GM21367 (cell line): ENCODE results near the gene NPFF.

Experiments used
- ATAC-seq: cut with Tn5 transposase; IDR thresholded peaks from one replicate; pipeline ENCODE4 v1.9.1; 2021; ENCODE audit not compliant: unreplicated experiment

The NPFF gene

GRCh38 chr12:53479331-53479730 is 28.0 kb downstream of the NPFF start:
- no peak for ATAC-seq

DNA sequence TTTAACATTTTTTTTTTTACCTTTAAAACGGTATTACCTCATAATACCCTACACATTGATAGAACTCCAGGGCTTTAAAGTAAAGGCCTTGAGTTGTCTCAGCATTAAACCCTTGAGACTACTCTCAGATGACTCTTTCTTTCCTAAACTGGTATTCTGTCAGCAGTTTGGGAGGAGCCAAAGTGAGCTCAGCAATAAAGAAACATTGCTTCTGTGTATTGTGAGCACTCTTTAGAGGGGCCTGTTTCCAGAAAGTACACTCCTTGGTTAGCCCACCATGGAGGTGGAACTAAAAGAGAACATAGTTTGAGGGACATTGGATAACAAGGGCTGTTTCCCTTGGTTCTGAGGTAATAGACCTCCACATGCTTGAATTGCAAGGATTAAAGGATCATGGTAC is 28.4 kb downstream of the NPFF start:
- ATAC-seq = no peak

DNA sequence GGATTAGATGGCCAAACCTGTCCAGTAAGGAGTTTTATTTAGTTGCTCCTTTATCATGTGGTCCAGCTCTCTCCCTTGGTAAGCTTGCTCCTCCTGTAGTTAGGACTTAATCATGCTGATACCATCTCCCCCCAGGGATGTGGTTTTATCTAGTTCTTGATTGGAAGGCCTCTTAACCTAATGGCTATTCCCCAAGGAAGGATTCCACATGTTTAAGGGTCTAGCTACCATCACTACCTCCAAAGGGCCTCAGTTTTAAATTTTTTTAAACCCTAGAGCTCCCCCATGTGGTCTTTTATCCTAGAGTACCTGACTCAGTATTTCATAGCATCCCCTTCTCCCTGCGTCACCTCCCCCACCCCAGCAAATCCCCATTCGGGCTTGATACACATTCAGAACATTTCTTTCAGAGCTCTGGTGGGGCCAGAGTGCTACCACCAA is 30.5 kb downstream of the NPFF start:
- no peak for ATAC-seq

DNA sequence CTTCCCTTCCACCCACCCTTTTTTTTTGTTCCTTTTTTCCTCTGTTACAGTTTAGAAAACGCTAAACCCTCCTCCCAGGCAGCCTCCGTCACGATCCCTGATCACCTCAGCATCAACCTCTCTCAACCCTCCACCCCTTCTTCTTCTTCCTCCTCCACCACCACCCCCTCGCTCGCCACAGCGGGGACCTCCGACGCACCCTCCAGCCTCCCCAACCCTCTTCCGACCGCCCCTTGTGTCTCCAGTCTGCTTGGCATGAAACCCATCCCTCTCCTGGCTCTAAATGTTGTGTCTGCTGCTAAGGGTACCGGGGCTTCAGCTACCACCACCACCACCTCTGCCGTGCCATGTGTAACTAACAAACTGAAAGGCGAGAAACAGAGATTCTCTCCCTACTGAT is 32.5 kb downstream of the NPFF start:
- ATAC-seq = no peak

DNA sequence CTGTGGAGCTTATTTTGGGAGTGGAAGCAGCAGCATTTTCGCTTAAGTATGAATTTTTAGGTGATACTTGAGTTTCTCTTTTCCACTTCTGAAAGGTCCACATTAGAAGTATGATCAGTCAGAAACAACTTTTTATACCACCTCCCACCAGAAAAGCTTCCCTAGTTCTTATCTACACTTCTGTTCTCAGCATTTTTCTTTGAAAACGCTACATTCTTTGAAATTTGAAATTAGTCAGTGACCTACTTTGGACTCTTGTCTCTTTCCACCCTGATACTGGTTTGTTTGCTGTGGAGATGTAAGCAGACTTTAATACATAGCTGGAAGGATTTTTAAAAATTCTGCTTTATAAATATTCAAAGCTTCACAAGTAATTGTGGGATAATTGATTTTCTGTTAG is 33.2 kb downstream of the NPFF start:
- ATAC-seq = no peak

- ATAC-seq = no peak
These were observed 35.2 kb downstream of the NPFF start for GRCh38 chr12:53472056-53472582.

DNA sequence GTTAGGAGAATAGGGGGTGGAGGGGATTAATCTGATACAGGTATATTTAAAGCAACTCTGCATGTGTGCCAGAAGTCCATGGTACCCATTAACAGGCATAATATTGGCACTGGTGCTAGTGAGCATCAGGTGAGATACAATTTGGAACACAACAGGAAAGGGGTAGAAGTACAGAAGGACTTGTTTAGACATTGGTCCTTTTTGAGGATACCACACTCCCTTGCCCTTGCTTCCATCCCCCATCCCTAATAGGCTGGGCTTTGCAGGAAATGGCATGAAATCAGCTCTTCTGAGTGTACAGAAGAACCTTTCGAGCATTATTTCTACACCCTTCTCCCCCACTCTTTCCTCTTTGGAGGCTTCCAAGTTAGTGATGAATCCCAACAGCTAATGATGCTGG is 39.0 kb downstream of the NPFF start:
- no peak for ATAC-seq

DNA sequence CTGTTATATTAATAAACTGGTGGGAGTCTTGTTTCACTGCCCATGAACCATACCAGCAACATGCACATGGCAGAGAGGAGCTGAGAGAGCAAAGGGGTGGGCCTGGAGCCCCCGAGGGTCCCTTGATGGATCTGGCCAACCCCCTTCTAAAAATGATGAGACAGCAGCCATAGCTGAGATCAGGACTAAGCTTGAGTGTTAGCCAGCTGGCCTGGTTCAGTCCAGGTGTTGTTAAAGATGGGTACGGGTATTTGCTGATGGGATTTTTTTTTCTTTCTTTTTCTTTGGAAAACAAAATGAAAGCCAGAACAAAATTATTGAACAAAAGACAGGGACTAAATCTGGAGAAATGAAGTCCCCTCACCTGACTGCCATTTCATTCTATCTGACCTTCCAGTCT is 39.4 kb downstream of the NPFF start:
- ATAC-seq = no peak

DNA sequence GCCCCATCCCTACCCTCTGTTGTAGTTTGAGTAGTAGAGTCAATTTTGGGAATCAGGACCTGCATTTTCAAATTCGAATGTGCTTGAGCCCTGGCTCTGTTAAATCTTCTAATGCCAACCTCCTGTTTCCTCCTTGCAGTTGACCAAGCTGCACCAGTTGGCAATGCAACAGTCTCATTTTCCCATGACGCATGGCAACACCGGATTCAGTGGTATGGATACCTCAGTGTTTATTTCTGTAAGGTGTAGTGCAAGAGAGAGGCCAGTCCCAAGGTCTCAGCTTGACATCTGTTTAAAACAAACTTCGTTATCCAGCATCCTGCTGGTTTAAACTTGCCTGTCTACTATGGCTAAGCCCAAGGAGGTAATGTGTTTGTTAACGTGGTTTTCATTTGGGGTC is 40.2 kb downstream of the NPFF start:
- ATAC-seq = no peak

DNA sequence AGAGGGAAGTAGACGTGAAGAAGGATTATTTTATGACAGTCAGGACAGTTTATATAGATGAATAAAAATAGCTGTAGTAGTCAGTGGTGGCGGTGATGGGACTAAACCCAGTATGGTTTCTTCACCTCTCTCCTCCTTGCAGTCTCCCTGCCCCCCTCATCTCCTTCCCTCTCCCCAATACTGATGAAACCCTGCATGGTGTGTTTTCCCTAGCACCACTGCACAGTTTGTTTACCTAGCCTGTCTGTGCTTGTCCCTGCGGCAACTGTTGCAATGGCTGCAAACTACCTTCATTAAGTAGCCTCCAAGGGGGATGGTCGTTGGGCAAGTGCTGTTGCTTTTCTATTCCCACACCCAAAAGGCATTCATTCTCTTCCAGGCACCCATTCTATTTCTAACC is 40.6 kb downstream of the NPFF start:
- no peak for ATAC-seq

GRCh38 chr12:53465679-53466078 is 41.6 kb downstream of the NPFF start:
- no peak for ATAC-seq

DNA sequence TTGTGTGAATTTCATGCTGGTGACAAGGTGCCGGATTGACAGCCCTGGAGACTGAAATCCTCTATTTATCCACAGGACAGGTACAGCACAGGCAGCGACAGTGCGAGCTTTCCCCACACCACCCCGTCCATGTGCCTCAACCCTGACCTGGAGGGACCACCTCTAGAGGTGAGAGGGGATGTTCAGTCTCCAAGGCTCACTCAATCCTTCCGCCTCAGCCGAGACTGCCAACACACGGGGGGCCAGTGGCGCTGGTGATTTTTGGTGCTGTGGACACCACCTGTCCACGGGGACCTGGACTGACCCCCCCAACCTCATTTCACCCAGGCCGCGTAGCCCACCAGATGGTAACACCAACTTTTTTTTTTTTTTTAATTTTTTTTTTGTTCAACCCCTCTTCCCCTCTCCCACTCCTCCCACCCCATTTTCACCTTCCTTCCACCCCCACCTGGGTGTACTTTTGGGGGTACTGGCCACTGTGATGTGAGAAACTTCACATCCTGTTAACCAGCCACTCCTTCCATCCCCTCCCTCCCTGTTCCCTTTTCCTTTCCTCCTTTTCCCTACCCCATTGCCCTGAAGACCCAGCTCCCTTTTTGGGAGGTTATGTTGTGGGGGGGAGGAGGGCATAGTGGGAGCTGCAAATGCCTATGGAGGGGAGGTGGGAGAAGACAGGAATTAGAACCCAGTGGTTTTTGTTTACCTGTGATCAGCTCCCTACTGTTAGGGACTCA is 42.4 kb downstream of the NPFF start:
- no peak for ATAC-seq

GRCh38 chr12:53463802-53464560 is 43.3 kb downstream of the NPFF start:
- no peak for ATAC-seq

DNA sequence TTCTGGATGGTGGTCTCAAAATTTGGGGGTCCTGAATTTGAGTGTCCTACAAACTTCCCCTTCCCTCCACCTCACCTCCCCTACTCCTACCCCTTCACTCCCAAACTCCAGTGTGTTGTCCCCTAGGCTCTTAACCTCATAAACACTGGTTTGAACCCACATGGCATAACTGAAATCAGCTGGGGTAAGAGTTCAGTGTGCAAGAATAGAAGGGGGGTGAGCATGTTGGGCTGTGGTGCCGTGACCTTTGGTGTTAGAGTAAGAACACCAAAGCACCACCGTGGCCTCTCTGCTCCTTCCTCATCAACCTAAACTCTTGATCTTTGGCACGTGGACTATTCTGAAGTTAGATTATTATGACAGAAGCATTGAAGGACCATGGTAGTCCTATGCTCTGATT is 44.3 kb downstream of the NPFF start:
- ATAC-seq = no peak

- ATAC-seq = no peak
These were observed 45.7 kb downstream of the NPFF start for GRCh38 chr12:53461591-53461990.

GRCh38 chr12:53461059-53461458 is 46.2 kb downstream of the NPFF start:
- no peak for ATAC-seq

- ATAC-seq = no peak
These were observed 48.2 kb downstream of the NPFF start for GRCh38 chr12:53459097-53459496.
